ENCODE results near the gene FCRL4. TPM values are rescaled to one million over a fixed set of nuclear protein-coding genes. Genes with fewer than 3 reads are reported as not detected.

The FCRL4 gene
- total RNA-seq, 1 experiment from 2014 or later = not detected

GRCh38 chr1:157566484-157567300 lies 31.2 kb downstream of the FCRL4 start (continued):
- TF ChIP-seq E2F1 (CRISPR knock-in tag; IDR thresholded peaks at IDR 0.05) (no peak), PRDM15 (CRISPR knock-in tag; IDR thresholded peaks at IDR 0.05) (no peak), KAT7 (CRISPR knock-in tag; IDR thresholded peaks at IDR 0.05; ENCODE audit: borderline replicate concordance) (no peak)

- Mint-ChIP-seq H3K27me3 (ENCODE audit: low read depth) (no peaks in the 10 kb centered on the region; the same call in 1 of the 2 replicates), H3K36me3 (no peaks in the 10 kb centered on the region), H3K4me3 (no peak overlapping the region), H3K9me3 (no peaks in the 10 kb centered on the region), H3K27ac (peak overlapping the region; percentile 6), H3K4me1 (peaks cover 59% of the 10 kb centered on the region)
- no peak for TF ChIP-seq ZNF138 (CRISPR knock-in tag; conservative IDR thresholded peaks at IDR 0.05)
- no peak for TF ChIP-seq NR2C2 (CRISPR knock-in tag; IDR thresholded peaks at IDR 0.05)
- TF ChIP-seq ZNF121 (CRISPR knock-in tag; IDR thresholded peaks at IDR 0.05) = no peak
- no peak for TF ChIP-seq SP1 (CRISPR knock-in tag; conservative IDR thresholded peaks at IDR 0.05)
- no peak for TF ChIP-seq STAT6 (CRISPR knock-in tag; conservative IDR thresholded peaks at IDR 0.05; ENCODE audit: low read depth)
- no peak for TF ChIP-seq ZNF532 (CRISPR knock-in tag; IDR thresholded peaks at IDR 0.05; ENCODE audit: borderline replicate concordance)
- TF ChIP-seq AR (CRISPR knock-in tag; IDR thresholded peaks at IDR 0.05) = no peak
- no peak for TF ChIP-seq GTF2I (CRISPR knock-in tag; conservative IDR thresholded peaks at IDR 0.05)
- TF ChIP-seq NR1H2 (CRISPR knock-in tag; IDR thresholded peaks at IDR 0.05) = no peak
- TF ChIP-seq SMAD4 (CRISPR knock-in tag; IDR thresholded peaks at IDR 0.05) = no peak
- TF ChIP-seq CBFB (CRISPR knock-in tag; IDR thresholded peaks at IDR 0.05; ENCODE audit: low read depth) = no peak
- no peak for TF ChIP-seq ZNF263 (CRISPR knock-in tag; IDR thresholded peaks at IDR 0.05; ENCODE audit: low read depth)
- no peak for TF ChIP-seq ATF6 (CRISPR knock-in tag; IDR thresholded peaks at IDR 0.05)
- TF ChIP-seq MXD4 (CRISPR knock-in tag; IDR thresholded peaks at IDR 0.05; ENCODE audit: borderline replicate concordance) = no peak
- TF ChIP-seq SMAD3 (CRISPR knock-in tag; IDR thresholded peaks at IDR 0.05; ENCODE audit: borderline replicate concordance) = no peak
- ChIA-PET POLR2A (no interaction called here), CTCF (interaction anchor here (1.0 to 2.9 kb wide), 2 partner anchors 18 to 57 kb away, joined by 4 to 17 read pairs; no protein-coding TSS in a partner anchor)
- DNase-seq (ENCODE audit: low spot score) (no peak), ATAC-seq (peak; percentile 41)
Measured at GRCh38 chr1:157562515-157562914, 35.4 kb downstream of the FCRL4 start.
